Hematopoietic multipotent progenitor cell treated with erythropoietin and hydrocortisone succinate and interleukin-3 and kit ligand, for 8 days (in vitro differentiated cells): ENCODE results near the gene KIDINS220.

ENCODE experiments used
- DNase-seq: peaks from one replicate; pipeline ENCODE4 v3.0.0-alpha.2; 2015

Gene KIDINS220

GRCh38 chr2:8802741-8803140 lies 34.7 kb downstream of the KIDINS220 start:
- DNase-seq = no peak

- no peak for DNase-seq
Measured at GRCh38 chr2:8800821-8801220, 36.6 kb downstream of the KIDINS220 start.

- no peak for DNase-seq
Measured at GRCh38 chr2:8800218-8800617, 37.2 kb downstream of the KIDINS220 start.

- no peak for DNase-seq
Measured at GRCh38 chr2:8799004-8799403, 38.4 kb downstream of the KIDINS220 start.

DNA sequence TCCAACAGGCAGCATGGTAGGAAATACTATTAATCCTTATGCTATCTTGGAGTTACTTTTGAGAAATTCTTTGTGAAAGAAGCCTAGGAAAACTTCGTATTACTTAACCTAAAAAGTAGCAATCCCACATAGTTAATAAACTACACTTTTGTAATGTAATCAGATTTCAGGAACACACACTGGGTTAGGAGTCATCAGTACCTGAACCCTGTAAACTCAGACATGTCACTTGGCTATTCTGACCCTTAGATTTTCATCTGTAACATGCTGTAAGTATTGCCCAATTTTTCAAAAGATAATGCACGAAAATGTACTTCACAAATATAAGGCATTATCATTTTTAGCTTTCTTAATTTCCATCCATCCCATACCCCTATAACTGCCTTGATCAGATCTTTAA lies 39.0 kb downstream of the KIDINS220 start:
- no peak for DNase-seq

GRCh38 chr2:8797682-8798081 lies 39.7 kb downstream of the KIDINS220 start:
- DNase-seq = no peak

GRCh38 chr2:8796878-8797550 lies 40.4 kb downstream of the KIDINS220 start:
- no peak for DNase-seq

DNA sequence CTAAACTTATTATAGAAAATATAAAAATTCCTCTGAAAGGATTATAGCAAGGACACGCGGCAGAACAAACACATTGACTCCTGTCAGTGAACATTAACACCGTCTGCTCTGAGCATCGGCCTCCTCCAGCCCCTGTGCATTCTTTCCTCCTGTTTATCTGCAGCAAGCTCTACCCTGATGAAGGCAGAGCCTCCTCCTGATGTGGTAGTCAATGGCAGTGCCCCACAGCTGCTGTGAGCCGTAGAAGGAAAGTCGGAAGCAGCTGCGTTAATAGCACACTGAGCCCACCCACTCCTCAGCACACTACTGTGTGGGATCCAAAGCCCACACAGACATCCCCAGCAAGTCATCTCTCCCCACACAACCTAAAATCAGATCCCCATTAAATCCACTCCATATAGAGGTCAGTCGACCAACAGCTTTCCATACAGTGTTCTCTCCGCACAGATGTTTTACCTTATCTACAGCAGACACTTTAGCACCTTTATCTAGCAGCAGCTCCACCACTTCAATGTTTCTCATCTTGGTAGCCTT lies 41.0 kb downstream of the KIDINS220 start:
- DNase-seq = no peak

- DNase-seq = no peak
Measured at GRCh38 chr2:8794923-8795825, 42.2 kb downstream of the KIDINS220 start.

GRCh38 chr2:8790739-8791162 lies 46.7 kb downstream of the KIDINS220 start:
- DNase-seq = no peak

DNA sequence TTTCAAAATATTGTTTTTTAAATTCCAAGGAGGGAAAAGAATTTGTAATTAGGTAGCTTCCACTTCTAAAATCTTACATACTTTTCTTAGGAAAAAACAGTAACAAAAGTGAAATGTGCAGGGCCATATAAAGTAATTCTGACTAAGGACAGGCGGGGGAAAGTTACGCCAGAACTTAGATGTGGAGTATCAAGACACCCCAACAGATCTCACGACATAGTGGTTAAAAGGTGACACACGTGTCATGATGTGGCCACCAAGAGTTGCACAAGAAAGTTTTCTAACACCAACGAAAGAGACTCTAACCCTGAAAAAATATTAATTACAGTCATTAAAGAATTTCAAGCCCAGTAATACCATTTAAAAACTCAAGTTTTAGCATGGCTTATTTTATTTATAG lies 51.0 kb downstream of the KIDINS220 start:
- DNase-seq = no peak

GRCh38 chr2:8779795-8780671 lies 57.4 kb downstream of the KIDINS220 start:
- DNase-seq = no peak

GRCh38 chr2:8774371-8774770 lies 63.0 kb downstream of the KIDINS220 start:
- DNase-seq = no peak

GRCh38 chr2:8767324-8767723 lies 70.1 kb downstream of the KIDINS220 start:
- DNase-seq = no peak

DNA sequence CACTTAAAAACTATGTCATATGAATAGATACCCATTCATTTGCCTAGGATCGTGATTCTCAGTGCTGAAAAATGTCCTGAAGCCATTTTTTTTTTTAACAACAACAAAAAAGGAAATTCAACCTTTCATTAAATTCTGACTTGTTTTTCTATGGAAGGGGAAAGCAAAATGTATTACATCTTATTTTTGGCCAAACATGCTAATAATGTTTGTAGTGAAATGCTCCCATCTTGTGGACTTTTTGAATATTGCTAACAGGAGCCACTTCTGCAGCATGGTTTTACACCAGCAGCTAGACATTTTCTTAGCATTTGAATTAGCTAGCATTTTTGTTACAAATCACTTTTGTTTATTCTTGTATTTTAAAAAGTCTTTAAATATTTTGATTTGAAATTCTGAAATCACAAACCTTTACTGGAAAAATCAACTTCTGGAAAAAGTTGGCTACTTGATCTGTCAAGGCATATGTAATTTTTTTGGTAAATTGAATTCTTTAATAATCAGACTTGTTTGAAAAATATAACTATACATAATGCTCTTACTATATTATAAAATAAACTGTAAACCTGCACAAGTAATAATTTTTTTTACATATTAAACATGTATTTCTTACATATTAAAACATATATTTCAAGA lies 75.8 kb downstream of the KIDINS220 start:
- DNase-seq = peak; percentile 59

GRCh38 chr2:8756716-8757115 lies 80.7 kb downstream of the KIDINS220 start:
- DNase-seq = peak; percentile 49

DNA sequence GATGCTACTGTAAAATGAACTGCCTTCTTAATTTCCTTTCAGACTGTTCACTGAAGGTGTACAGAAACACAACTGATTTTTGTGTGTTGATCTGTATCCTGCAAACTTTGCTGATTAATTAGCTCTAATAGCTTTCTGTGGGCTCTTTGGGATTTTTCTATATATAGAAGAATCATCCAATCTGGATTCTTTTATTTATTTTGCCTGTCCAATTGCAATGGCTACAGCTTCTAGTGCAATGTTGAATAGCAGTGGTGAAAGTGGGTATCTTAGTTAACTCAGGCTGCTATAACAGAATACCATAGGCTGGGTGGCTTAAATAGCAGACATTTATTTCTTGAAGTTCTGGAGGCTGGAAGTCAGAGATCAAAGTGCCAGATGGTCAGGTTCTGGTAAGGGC lies 81.2 kb downstream of the KIDINS220 start:
- no peak for DNase-seq

DNA sequence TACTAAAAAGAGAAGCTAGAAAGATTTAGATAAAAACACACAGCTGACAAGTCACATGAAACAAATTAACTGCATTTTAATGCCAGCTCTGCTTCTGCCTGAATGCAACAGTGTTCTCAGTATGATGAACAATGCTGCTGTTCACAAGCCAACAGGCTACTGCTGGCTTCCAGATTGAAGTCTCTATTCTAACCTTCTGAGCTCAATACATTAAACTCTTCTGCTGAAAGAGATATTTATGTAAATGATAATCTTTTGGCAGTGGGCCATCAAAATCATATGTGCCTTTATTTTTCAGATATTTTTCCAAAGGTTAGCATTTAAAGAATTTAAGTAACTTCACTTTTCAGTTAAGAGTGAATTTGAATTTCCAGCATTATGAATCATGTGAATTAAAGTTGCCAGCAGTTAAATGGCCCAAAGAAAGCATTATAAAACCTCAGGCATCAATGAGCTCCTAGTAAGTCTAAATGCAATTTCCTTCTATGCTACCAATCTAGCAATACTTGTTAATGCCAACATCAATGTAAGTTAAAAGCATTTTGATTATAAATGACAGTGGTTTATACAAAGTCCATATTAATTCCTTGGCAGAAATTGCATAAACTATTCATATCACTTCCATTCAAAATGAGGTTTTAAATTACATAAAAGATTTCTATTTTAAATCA lies 83.2 kb downstream of the KIDINS220 start:
- peak; percentile 22 for DNase-seq

- peak; percentile 9 for DNase-seq
Measured at GRCh38 chr2:8753609-8754008, 83.8 kb downstream of the KIDINS220 start.

- DNase-seq = no peak
Measured at GRCh38 chr2:8752385-8752784, 85.0 kb downstream of the KIDINS220 start.

DNA sequence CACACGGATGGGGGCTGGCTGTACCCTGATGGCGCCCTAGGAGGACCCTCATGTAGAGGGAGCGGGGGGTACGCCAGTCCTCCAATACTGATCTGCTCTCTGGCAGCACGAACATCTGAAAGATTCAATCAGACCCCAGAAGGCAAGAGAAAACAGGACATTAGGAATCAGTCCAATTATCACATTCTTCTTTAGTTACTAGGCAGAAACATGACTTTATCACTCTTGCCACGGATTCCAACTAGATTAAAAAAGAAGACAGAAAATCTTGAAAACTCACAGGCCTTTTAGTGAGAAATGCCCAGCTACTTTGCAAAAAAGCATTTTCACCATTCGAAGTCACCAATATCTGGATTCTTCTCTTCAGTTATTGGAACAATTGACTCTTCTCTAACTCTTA lies 87.2 kb downstream of the KIDINS220 start:
- DNase-seq = no peak

- DNase-seq = no peak
Measured at GRCh38 chr2:8743261-8743660, 94.2 kb downstream of the KIDINS220 start.
